Measurements from ENCODE around the gene CLIP2. TPM values are rescaled to one million over a fixed set of nuclear protein-coding genes. Genes with fewer than 3 reads are reported as not detected.
"Not testable (repeated sequence)": the region's sequence is repeated elsewhere in the genome, so short reads cannot be mapped to it uniquely, and the experiment has no call there.

CLIP2 gene
- total and polyA plus RNA-seq, 2 donors, result 19.7 to 19.9 TPM

DNA sequence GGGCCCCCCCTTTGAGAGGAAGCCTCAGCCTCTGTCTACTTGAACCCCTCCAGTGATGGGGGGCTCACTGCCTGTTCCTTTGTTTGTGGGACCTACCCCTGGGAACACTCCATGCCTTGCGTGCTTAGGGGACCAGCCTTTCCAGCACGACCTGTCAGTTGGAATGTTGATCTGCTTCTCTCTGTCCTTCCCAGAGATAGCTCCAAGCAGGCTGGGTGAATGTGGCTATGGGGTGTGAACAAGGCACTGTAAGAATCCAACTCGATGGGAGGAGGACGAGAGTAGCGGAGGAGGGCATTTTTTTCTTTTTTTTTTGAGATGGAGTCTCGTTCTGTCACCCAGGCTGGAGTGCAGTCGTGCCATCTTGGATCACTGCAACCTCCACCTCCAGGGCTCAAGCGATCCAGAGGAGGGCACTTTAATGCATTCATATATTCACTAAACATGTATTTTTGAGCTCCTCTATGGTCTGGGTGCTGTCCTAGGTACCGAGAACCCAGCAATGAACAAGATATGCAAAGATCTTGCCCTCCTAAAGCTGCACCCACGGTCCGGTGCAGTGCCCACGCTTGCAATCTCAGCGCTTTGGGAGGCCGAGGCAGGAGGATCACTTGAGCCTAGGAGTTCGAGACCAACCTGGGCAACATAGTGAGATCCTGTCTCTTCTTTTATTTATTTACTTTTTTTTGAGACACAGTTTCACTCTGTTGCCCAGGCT, 8.5 kb downstream of the CLIP2 start:
- DNase-seq (ENCODE audit: extremely low spot score), result no peak
- H3K4me3 ChIP-seq (ENCODE audit: low read depth, low read length), result no peak overlapping the region
- no peak overlapping the region for H3K27ac ChIP-seq (ENCODE audit: low read depth)
- H3K4me1 ChIP-seq (ENCODE audit: insufficient read depth), result no peaks in the 10 kb centered on the region
- 93% methylated on average over 15 of the region's 15 CpGs for WGBS
- no peaks in the 10 kb centered on the region for H3K36me3 ChIP-seq (ENCODE audit: insufficient read depth)

DNA sequence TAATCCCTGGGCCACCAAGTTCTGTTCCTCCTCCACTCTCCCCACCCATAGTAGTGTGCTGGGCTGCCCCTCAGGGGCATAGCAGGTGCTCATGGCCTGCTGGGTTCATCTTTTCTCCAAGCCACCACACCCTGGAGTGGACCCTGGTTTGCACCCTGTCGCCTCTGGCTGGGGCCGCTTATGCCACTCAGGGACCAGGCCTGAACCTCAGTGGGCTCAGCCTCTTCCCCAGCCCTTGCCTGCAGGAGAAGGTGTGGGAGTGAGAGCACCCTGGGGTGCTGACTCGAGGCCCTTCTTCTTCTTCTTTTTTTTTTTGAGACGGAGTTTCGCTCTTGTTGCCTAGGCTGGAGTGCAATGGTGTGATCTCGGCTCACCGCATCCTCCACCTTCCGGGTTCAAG, 10.2 kb downstream of the CLIP2 start:
- no peaks in the 10 kb centered on the region for H3K4me1 ChIP-seq (ENCODE audit: insufficient read depth)
- 95% methylated on average over 8 of the region's 8 CpGs for WGBS
- no peak for DNase-seq (ENCODE audit: extremely low spot score)
- no peak overlapping the region for H3K4me3 ChIP-seq (ENCODE audit: low read depth, low read length)
- no peak overlapping the region for H3K27ac ChIP-seq (ENCODE audit: low read depth)
- no peaks in the 10 kb centered on the region for H3K36me3 ChIP-seq (ENCODE audit: insufficient read depth)

GRCh38 chr7:74300926-74301325, 11.7 kb downstream of the CLIP2 start:
- H3K27ac ChIP-seq (ENCODE audit: low read depth), result no peak overlapping the region
- no peaks in the 10 kb centered on the region for H3K36me3 ChIP-seq (ENCODE audit: insufficient read depth)
- no peaks in the 10 kb centered on the region for H3K4me1 ChIP-seq (ENCODE audit: insufficient read depth)
- WGBS, result 80% methylated on average over 4 of the region's 4 CpGs
- H3K4me3 ChIP-seq (ENCODE audit: low read depth, low read length), result no peak overlapping the region
- DNase-seq (ENCODE audit: extremely low spot score), result no peak

DNA sequence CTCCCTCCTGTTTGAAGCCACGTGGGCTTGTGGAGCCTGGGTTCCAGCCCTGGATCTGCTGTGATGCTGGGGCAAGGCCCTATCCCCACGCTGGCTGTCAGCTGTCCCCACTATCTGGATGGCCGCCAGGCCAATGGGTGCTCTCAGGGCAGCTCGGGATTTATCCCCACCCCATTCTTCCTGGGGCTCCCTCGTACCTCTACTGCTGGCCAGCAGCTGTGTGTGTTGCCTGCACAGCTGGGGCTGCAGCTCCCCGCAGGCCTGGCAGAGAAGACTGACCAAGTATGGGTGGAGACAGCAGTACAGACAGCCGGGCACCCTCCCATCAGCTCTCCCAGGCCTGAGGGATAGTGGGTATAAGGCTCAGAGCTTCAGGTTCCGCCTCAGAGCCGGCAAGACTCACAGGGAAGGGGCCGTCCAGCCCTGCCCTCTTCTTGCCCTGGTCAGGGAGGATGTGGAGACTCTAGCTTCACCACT, 13.6 kb downstream of the CLIP2 start:
- Histone ChIP-seq H3K4me1 (ENCODE audit: insufficient read depth) (no peaks in the 10 kb centered on the region), H3K27ac (ENCODE audit: low read depth) (no peak overlapping the region), H3K4me3 (ENCODE audit: low read depth, low read length) (no peak overlapping the region), H3K36me3 (ENCODE audit: insufficient read depth) (no peaks in the 10 kb centered on the region)
- WGBS, result 50% methylated on average over 10 of the region's 10 CpGs
- no peak for DNase-seq (ENCODE audit: extremely low spot score)

GRCh38 chr7:74304550-74304949, 15.3 kb downstream of the CLIP2 start:
- DNase-seq (ENCODE audit: extremely low spot score), result no peak
- 97% methylated on average over 2 of the region's 2 CpGs for WGBS
- no peak overlapping the region for H3K27ac ChIP-seq (ENCODE audit: low read depth)
- H3K36me3 ChIP-seq (ENCODE audit: insufficient read depth), result no peaks in the 10 kb centered on the region
- H3K4me1 ChIP-seq (ENCODE audit: insufficient read depth), result no peaks in the 10 kb centered on the region
- H3K4me3 ChIP-seq (ENCODE audit: low read depth, low read length), result no peak overlapping the region

GRCh38 chr7:74306004-74306729, 17.0 kb downstream of the CLIP2 start:
- WGBS, result 60% methylated on average over 27 of the region's 27 CpGs
- Histone ChIP-seq H3K27ac (ENCODE audit: low read depth) (no peak overlapping the region), H3K4me3 (ENCODE audit: low read depth, low read length) (no peak overlapping the region), H3K36me3 (ENCODE audit: insufficient read depth) (no peaks in the 10 kb centered on the region), H3K4me1 (ENCODE audit: insufficient read depth) (no peaks in the 10 kb centered on the region)
- no peak for DNase-seq (ENCODE audit: extremely low spot score)

DNA sequence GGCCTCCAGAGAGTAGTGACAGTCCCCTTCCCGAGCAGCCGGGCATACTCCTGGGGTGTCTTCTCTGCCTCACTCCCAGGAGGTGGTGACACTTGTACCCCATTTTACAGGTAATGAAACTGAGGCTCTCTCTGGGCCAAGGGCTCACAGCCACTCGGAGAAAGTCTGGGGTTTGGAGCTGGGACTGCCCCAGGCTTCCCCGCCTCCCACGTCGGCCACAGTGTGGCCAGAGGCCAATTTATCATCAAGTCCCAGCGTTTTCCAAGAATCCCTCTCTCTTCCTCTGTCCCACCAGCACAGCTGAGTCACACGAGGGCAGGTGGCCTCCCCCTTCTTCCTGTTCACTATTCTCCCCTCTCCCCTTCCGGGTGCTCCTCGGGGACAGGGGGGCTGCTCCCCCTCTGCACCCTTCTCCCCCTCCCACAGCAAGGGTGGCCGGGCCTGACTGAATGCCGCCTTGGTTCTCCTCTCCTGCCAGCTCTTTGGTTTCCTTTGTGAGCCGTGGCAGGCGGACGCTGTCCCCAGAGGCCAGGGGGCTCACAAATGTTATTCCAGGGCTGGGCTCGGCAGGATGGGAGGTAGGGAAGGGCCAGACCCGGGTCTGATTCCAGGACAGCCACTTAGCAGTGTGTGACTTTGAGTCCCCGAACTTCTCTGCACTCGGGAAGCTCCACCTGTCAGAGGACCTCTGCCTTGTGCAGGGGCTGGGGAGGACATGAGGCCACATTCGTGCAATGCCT, 17.7 kb downstream of the CLIP2 start:
- no peak for DNase-seq (ENCODE audit: extremely low spot score)
- Histone ChIP-seq H3K36me3 (ENCODE audit: insufficient read depth) (no peaks in the 10 kb centered on the region), H3K4me1 (ENCODE audit: insufficient read depth) (no peaks in the 10 kb centered on the region), H3K27ac (ENCODE audit: low read depth) (no peak overlapping the region), H3K4me3 (ENCODE audit: low read depth, low read length) (no peak overlapping the region)
- WGBS, result 17% methylated on average over 20 of the region's 20 CpGs

DNA sequence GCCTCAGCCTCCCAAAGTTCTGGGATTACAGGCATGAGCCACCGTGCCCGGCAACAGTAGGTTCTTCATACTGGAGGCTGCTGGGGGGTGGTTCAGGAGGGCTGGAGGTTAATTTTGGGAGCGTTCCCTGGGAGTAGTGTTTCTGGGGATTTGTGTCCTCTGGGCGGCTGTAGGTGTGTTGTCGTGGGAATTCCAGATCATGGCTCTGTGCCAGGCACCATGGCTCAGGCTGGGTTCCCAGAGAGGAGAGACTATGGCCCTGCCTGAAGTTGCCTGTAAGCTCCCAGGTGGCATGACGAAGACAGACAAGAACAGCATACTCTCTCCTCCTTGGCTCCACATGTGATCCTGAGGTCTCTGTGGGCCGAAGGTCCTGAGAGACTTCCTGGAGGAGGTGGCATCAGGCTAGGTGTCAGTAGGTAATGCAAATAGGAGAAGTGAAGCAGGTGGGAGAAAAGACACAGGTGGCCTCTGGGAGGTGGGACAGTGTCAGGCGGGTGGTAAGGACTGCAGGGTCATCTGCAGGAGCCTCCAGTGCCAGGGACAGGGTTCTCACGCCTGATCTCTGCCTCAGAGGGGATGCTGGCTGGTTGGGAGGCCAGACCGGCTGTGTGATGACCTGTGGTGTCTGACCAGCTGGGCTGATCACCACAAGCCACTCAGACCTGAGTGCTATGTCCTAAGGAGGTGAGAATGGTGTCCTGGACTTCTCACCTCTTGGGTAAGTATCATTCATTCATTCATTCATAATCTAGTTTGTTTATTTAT, 18.7 kb downstream of the CLIP2 start:
- Histone ChIP-seq H3K4me3 (ENCODE audit: low read depth, low read length) (no peak overlapping the region), H3K27ac (ENCODE audit: low read depth) (no peak overlapping the region), H3K4me1 (ENCODE audit: insufficient read depth) (no peaks in the 10 kb centered on the region), H3K36me3 (ENCODE audit: insufficient read depth) (no peaks in the 10 kb centered on the region)
- no peak for DNase-seq (ENCODE audit: extremely low spot score)
- WGBS, result 84% methylated on average over 10 of the region's 10 CpGs

DNA sequence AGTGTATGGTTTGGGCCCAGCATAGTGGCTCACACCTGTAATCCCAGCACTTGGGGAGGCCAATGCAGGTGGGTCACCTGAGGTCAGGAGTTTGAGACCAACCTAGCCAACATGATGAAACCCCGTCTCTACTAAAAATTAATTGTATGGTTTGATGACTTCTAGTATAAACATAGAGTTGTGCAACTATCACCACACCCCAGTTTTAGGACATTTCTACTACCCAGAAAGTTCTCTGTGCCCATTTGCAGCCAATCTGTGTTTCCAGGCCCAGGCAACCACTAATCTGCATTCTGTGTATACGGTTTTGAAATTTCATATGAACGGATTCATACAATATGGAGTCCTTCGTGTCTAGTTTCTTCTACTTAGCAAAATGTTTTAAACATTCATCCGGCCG, 20.0 kb downstream of the CLIP2 start:
- H3K36me3 ChIP-seq (ENCODE audit: insufficient read depth), result no peaks in the 10 kb centered on the region
- 88% methylated on average over 6 of the region's 6 CpGs for WGBS
- no peaks in the 10 kb centered on the region for H3K4me1 ChIP-seq (ENCODE audit: insufficient read depth)
- H3K27ac ChIP-seq (ENCODE audit: low read depth), result no peak overlapping the region
- no peak overlapping the region for H3K4me3 ChIP-seq (ENCODE audit: low read depth, low read length)
- no peak for DNase-seq (ENCODE audit: extremely low spot score)

- H3K27ac ChIP-seq (ENCODE audit: low read depth), result no peak overlapping the region
- H3K4me1 ChIP-seq (ENCODE audit: insufficient read depth), result no peaks in the 10 kb centered on the region
- no peak overlapping the region for H3K4me3 ChIP-seq (ENCODE audit: low read depth, low read length)
- H3K36me3 ChIP-seq (ENCODE audit: insufficient read depth), result no peaks in the 10 kb centered on the region
- WGBS, result 85% methylated on average over 4 of the region's 4 CpGs
- no peak for DNase-seq (ENCODE audit: extremely low spot score)
These were observed 22.1 kb downstream of the CLIP2 start for GRCh38 chr7:74311305-74311744.

DNA sequence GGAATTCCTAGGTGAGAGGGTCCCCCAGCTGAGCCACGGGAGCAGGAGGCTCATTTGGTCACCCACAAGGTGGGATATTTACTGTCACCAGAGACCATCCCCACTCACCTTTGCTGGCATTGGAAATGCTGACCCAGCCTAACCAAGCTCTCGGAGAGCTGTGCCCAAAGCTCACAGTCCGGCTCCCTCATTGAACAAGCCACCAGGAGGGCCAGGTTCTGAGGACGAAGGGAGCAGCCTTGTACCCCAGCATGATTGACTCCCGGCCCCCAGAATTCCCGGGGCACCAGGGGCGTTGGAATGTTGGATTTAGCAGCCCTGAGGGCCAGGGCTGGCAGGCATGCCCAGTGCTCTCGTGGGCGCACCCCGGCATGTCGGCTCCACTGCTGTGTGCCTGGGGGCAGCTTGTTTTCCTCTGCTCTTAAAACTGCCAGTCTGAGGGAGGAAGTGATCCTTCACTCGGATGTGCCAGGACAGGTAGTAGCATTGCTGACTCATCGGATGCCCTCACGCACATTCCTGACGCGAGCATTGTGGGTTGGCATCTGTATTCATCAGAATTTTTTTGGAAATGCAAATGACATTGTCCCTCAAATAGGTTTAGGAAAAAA, 23.3 kb downstream of the CLIP2 start:
- 83% methylated on average over 16 of the region's 16 CpGs for WGBS
- no peak overlapping the region for H3K4me3 ChIP-seq (ENCODE audit: low read depth, low read length)
- no peak for DNase-seq (ENCODE audit: extremely low spot score)
- peaks cover 2% of the 10 kb centered on the region for H3K36me3 ChIP-seq (ENCODE audit: insufficient read depth)
- peak overlapping the region; percentile 13 for H3K27ac ChIP-seq (ENCODE audit: low read depth)
- H3K4me1 ChIP-seq (ENCODE audit: insufficient read depth), result no peaks in the 10 kb centered on the region

GRCh38 chr7:74315891-74316290, 26.7 kb downstream of the CLIP2 start:
- not testable (repeated sequence) for H3K4me1 ChIP-seq (ENCODE audit: insufficient read depth); H3K27ac ChIP-seq (ENCODE audit: low read depth); DNase-seq (ENCODE audit: extremely low spot score); H3K36me3 ChIP-seq (ENCODE audit: insufficient read depth); H3K4me3 ChIP-seq (ENCODE audit: low read depth, low read length)
- WGBS, result 81% methylated on average over 4 of the region's 4 CpGs

Measured in urinary bladder (tissue), 4 donors.